Measurements from ENCODE around the gene PGLYRP4.

Gene PGLYRP4, protein sequence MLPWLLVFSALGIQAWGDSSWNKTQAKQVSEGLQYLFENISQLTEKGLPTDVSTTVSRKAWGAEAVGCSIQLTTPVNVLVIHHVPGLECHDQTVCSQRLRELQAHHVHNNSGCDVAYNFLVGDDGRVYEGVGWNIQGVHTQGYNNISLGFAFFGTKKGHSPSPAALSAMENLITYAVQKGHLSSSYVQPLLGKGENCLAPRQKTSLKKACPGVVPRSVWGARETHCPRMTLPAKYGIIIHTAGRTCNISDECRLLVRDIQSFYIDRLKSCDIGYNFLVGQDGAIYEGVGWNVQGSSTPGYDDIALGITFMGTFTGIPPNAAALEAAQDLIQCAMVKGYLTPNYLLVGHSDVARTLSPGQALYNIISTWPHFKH

DNA sequence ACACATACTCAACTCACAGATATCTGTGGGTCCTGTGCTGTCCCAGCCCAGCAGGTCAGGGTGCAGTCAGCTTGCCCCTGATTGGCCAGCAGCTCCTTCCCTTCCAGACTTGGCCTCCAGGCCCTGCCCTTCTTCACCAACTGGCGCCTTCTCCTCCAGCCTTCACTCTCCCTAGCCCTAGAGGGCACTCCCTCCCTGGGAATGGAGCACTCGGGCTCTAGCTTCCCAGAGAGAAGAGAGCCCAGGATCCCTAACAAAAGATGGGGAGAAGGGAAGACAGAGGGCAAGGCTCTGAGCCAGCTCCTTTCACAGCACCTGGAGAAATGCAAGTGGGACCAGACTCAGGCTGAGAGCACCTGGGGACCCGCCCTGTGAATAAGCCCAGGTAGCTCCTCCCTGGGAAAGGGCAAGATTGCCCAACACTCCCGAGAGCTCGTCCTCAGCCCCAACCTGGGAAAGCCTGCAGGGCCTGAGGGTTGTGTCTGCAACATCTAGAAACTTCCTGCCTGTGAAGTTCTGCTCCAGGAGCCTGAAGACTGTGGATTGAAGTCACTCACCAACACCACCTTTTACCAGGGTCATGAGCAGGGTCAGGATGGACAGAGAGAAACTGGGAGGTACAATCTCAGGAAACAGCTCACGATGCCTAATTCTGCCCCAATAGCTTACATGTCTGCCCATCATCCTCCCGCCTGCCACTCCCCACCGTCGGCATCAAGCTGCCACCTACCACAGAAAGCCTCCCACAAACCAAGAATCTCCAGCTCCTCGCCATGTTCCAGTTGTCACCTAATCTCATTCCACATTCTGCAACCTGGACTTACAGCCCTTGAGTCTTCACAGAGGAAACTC is at the start of gene PGLYRP4:
Gene PGLYRP4 (minus strand): TSS at position 331 of the 852 bp plus-strand sequence. CDS start 909 bp downstream, outside the sequence.
- DNase-seq (ENCODE audit: low spot score): no peak

DNA sequence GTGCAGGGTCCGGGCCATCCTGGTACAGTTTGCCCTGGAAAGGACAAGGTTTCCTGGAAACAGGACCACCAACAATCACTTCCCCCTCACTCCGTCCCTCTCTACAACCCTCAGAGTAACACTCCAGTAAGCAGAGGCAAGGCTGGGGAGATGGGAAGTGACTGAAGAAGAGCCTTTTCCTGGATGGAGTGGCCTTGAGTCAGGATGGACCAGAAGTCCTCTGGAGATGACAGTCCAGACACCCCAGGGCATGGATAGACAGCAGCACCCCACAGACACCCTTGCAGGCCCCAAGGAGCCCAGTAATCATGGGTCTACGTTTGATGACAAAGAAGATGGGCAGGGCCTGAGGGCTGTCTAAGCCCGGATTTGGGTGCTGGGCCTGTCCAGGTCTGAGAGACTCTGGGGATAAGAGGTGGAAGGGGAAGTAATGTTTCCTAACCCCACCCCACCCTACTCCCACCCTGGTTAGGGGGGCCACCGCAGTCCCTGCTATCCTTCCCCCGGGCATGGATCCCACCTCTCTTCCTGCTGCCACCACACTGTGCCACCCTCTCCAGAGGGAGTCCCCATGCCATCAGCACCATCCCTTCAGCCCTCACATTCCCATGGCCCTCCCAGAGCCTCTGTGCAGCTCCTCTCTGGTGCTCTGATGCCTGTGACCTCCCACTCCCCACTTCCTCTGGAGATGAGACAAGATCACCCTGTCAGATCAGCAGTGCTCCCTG is 49.4 kb upstream of the PGLYRP4 start:
- DNase-seq (ENCODE audit: low spot score): no peak

DNA sequence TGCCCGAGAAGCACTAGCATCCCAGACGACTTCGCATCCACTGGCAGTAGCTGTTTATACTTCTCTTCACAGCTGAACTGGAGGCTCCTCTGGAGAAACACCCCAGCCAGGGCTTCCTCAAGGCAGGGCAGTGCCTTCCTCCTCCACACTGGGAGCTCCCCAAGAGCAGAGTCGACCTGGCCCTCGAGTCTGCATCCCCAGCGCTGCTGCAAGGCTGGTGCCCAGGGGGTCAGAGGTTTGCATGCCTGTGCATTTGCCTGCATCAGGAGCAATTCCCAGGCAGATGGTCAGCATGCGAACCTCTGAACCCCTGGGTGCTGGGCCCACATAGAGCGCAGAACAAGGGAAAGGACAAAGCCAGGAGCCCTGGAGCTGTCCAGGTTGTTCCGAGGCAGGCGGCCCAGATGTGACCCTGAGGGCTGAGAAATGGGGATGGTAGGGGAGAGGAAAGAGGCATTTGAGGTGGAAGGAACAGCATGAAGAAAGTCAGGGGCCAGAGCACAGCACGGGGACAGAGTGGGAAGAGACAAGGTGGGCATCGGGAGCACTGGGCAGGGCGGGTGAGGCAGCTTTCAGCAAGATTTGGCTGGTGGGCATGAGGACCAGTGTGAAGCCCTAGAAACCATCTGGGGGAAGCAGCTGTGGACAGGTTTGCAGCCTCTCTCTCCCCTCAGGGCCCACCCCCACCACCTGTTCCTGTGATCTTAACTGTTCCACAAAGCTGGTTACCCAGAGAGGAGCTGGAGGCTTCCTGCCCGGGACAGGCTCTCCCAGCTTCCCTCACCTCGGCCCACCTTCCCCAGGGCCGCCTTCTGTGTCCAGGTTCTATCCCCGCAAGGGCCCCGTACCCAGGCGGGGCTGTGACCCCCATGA is 48.6 kb upstream of the PGLYRP4 start:
- DNase-seq (ENCODE audit: low spot score): no peak

DNA sequence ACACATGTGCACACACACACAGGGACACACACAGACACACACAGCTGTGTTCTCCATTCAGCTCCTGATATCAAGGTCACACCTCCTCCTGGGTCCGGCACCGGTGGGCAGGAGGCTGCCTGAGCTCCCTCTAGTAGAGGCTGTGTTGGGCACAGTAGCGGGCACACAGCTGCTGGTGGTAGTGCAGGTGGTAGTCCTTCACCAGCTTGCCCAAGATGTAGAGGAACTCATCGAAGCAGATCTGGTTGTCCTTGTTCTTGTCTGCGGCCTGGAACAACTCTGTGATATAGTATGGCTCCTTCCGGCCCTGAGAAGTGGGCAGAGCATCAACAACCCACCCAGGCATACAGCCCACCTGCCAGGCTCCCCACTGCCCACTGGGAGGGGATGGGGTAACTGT is 47.8 kb upstream of the PGLYRP4 start:
- no peak for DNase-seq (ENCODE audit: low spot score)

DNA sequence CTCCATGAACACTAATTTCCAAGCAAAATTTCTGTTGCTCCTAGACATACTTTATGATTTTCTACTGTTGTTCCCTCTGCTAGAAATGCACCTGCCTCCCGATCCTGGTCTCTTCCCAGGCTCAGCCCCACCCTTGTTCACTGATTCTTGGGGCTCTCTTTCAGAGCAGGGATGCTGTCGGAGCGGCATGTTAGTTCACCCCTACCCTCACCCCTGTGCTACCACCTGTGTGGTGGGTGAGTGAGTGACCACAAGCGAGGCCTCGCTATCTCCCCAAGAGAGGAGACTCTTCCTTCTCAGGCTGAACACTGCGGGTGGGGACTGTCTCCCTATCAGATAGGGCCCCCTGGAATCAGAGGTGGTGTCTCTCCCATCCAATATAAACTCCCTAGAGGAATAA is 47.1 kb upstream of the PGLYRP4 start:
- DNase-seq (ENCODE audit: low spot score): no peak

DNA sequence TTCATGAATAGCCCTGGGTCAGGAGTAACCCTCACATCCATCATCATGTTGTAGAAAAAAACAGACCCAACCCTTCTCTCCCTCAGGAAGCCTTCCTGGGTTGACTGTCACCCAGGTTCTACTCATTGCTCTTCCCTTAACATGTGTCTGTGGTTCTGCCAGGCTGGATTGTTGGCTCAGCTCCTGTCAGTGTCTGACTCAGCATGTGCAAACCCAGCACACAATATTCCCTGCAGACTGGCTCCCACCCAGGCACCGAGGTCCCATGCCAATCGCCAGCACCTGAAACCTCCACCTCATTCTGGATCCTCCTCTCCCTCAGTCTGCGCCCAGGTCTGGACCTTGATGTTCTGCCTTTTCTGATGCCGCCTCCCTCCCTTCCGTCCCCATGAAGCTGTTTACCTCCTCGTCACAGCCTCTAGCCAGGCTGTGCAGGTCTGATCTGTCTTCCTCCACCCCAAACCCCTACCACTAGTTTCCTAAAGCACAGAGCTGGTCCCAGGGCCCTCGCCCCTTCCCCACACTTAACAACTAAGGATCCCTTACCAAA is 46.6 kb upstream of the PGLYRP4 start:
- DNase-seq (ENCODE audit: low spot score): no peak

DNA sequence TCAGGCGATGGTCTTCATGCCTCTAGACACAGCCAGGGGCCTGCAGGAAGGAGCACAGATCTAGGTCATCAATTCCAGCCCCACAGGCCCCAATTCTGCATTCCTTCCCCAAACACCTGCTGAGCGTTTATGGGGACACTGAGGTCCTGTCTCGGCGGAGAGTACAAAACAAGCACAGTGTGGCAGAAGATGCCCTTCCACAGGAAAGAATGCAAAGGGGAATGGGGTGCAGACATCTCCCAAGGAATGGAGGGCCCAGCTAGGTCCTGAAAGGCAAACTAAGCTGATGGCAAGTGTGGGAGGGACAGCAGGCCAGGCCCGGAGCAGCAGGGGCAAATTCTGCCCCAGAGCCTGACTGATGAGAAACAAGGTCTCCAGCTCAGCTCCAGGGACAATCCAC is 45.8 kb upstream of the PGLYRP4 start:
- no peak for DNase-seq (ENCODE audit: low spot score)

DNA sequence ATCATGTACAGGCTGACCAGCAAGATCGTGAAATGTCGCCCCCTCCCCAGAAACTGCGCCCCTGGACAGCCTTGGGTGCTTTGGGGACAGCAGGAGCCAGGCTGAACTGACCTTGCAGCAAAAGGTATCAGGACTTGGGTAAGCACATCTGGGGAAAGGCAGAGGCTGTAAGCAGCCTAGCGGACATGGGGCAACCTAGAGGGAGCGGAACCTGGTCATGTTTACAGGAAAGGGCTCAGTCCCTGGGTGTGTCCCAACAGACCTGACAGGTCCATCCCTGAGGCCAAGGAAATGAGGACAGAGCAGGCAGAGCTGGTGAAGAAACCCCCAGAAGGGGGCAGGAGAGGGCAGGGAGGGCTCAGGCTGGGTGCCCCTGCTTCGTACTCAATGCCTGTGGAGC is 45.3 kb upstream of the PGLYRP4 start:
- DNase-seq (ENCODE audit: low spot score): no peak

DNA sequence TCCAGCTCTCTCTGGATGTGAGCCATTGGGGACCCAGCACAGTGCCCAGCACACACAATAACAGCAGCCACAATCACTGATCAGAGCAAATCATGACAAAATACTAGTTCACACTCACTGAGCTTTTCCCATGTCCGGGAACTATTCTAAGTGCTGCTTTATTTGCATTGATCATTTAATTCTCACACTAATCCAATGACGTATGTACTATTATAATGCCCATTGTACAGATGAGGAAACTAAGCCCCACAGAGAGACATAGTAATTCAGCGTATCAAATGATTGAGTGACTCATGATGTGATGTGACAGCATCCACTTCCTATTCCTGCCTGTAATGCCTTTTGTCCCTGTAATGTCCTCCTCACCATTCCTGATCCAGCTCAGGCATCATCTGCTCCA is 44.2 kb upstream of the PGLYRP4 start:
- no peak for DNase-seq (ENCODE audit: low spot score)

DNA sequence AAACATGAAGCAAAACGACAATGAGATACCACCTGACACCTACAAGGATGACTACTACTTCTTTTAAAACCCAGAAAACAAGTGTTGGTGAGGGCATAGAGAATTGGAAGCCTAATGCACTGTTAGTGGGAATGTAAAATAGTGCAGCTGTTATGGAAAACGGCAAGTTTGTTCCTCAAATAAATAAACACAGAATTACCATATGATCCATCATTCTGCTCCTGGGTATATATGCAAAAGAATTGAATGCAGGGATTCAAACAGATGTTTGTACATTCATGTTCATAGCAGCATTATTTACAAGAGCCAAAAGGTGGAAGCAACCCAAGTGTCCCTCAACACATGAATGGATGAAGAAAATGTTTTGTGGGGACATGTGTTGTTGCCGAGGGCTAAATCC is 43.6 kb upstream of the PGLYRP4 start:
- DNase-seq (ENCODE audit: low spot score): no peak

DNA sequence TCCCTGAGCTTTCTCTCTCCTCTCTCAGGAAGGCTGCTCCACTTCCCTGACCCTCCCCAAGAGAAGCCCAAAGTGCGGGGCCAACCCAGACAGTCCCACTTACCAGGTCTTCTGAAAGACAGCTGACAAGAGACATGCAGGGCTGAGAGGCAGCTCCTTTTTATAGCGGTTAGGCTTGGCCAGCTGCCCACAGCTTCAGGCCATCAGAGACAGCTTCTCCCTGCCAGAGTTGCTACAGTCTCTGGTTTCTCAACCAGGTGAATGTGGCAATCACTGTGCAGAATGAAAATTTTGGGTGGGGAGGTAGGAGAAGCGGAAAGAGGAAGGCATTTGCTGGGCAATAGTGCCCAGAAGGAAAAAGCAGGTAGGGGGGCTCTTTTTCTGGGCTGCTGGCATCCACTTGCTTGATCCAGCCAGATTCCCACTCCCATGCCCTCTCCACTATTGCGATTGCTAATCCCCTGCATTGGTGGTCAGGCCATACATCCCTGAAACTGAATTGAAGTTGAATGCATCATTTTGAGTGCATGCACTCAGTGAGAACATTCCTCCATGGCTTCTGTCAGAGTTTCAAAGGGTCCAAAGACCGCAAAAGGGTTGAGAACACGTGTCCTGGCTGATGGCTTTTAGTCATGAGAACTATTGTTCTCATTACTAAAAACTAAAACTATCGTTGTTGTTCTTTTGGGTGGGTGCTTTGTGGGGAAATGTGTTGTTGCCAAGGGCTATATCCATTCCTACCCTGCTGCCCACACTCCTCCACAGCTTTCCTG is 42.5 kb upstream of the PGLYRP4 start, which contains the start of gene S100A8:
Gene S100A8 (minus strand): TSS at position 136 of the 773 bp plus-strand sequence. CDS start 538 bp downstream, outside the sequence.
- DNase-seq (ENCODE audit: low spot score): no peak

DNA sequence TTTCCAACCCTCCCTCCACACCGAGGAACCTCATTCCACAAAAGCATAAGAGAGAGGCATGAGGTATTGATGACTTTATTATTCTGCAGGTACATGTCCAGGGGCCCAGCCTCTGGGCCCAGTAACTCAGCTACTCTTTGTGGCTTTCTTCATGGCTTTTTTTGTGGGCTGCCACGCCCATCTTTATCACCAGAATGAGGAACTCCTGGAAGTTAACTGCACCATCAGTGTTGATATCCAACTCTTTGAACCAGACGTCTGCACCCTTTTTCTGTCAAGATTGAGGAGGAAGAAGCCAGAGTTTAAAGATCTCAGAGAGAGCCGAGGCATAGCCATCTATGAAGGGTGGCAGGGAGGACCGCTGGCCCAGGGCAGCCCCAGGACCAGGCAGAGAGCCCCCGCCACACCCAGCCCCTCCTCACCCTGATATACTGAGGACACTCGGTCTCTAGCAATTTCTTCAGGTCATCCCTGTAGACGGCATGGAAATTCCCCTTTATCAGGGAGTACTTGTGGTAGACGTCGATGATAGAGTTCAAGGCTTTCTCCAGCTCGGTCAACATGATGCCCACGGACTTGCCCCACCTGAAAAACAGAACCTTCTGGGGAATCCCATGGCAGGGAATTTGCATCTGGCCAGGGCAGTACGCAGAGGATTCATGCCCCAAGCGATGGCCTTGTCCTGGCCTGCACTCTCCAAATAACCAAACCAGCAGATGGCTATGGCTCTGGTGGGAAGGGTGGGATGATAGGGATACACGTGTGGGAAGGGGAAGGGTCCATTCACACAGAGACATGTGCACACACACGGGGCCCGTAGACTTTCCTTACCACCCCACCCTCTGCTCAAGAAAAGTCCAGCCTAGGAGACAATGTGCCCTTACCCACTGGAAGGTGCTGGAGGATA is 41.6 kb upstream of the PGLYRP4 start:
- no peak for DNase-seq (ENCODE audit: low spot score)

DNA sequence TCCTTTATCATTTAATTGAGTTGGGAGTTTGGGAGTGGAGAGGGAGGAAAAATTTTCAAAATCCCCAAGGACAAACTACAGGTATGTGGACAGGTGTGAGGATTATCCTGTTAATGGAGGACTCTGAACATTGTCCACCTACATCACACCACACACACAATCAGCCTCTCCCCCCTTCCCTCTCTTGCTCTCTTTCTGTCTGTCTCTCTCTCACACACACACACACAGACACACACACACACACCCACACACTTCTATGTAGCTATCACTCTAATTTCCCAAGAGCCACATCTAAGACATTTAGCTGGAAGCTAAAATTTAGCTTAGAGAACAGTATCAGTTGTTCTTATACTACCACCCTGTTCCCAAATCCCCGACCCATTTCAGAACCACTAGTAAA is 40.8 kb upstream of the PGLYRP4 start:
- no peak for DNase-seq (ENCODE audit: low spot score)

DNA sequence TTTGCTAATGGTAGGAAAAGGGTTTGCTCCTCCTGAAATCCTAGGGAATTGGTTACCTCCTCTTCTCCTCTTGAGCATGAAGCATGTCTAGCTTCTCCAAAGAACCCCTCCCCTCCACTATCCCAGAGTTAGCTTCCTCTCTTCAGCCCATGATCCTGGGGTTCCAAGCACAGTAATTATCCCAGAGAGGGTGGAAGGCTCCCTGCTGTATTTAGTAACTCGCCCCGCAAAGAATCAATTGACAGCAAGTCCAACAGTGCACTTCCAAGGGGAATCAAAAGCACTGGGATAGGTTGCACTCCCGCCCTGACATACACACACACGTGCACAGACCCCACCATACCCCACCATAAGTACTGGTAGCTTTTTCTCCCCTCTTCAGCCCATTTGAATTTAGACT is 39.1 kb upstream of the PGLYRP4 start:
- DNase-seq (ENCODE audit: low spot score): no peak

DNA sequence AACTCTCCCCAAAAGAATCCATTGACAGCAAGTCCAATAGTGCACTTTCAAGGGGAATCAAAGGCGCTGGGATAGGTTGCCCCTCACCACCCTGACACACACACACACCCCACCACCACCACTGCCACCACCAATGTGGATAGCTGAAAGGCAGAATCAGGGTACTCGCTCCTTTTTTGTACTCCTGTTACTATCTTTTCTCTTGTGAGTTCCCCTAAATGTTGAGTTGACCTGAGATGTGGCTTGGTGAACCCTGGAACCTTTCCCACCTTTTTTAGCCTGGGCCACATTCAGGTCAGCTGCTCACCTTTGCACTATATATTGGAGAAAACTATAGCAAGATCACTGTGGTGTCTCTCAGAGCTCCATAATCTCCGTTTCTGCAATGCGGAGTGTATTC is 38.4 kb upstream of the PGLYRP4 start:
- DNase-seq (ENCODE audit: low spot score): no peak

DNA sequence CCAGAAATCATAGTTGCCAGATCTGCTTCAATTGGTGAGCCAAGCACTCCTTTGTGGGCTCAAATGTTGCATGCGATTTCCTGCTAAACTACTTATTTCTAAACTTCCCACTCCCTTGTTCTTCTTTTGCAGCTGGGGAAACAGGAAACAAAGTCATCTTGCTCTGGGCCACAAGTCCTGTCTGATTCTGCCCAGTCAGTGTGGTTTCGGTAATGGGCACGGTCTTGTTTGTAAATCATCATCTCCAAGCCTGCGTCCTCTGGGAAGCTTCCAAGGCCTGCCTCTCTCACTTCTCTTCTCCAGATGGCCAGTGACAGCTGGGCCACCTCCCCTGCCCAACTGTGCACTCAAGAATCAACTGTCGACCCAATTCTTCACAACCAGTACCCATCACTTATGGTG is 37.9 kb upstream of the PGLYRP4 start:
- DNase-seq (ENCODE audit: low spot score): no peak

DNA sequence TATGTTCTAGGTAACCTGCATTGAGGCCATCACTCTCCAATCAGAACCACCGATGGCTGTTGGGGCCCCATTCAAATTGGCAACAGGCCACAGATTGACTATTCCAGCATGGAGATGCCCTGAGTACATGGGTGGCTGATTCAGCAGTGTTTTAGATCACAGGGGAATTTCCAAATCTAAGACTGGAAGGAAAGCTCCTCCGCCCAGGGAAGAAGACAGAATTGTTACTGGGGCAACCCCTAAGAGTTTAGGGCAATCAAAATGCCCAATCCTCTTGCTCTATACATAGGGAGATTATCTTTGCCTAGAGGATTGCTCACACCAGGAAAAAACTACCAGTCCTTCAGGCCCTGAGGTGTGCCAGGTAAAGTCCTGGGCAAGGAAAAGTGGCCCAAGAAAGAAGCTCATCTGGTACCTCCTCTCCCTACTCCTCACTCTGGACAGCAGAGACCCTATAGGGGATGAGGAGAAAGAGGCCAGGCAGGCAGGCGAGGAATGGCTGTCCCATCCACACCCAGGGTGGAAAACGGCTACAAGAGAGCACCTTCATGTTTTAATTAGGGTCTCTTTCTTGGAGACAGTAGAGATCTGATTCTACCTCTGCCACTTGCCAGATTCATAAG is 36.4 kb upstream of the PGLYRP4 start:
- DNase-seq (ENCODE audit: low spot score): no peak

DNA sequence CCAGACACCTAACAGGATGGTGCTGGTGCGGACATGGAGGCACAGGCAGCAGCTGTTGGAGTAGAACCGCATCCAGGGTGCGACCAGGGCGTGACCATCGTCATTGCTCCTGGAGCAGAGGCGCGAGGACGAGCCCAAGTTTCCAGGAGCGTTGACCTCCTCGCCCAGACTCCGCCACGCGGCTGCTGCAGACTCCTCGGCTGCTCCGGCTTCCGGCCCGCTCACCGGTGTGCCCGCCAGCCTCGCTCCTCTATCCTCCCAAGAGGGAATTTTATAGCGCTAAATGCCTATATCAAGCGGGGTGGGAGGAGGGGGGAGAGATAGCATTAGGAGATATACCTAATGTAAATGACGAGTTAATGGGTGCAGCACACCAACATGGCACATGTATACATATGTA is 32.1 kb upstream of the PGLYRP4 start:
- DNase-seq (ENCODE audit: low spot score): no peak

DNA sequence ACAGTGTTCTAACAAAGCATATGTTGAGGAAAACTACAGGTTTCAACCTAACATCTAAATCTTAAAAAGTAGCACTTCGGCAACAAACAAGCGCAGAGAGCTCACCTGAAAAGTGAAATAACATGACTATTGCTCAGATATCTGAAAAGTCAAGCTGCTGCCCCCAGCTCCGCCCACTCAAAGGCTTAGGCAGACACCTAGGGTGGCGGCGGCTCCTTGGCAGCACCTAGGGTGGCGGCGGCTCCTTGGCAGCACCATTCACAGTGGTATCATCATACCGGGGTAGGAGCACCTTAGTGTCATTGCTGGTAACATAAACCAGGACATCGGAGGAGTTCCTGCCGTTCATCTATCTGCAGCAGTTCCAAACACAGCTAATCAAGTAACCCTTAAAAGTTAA is 30.9 kb upstream of the PGLYRP4 start:
- no peak for DNase-seq (ENCODE audit: low spot score)

All from hepatic stellate cell (primary cell).